Hepatocyte (in vitro differentiated cells): Measurements from ENCODE around the gene HLA-DRB5. TPM values are rescaled to one million over a fixed set of nuclear protein-coding genes. Genes with fewer than 3 reads are reported as not detected.

Source experiments
- DNase-seq: peaks from one replicate; pipeline ENCODE4 v3.0.0-alpha.2; 2016; ENCODE audit warnings: low spot score
- H2AFZ ChIP-seq: fragments of 200-600 bp; sonication (generic); 2 replicates; pipeline ENCODE4 v1.6.0; 2016; ENCODE audit warnings: antibody characterized with exemption, mild to moderate bottlenecking
- H3K27ac ChIP-seq: fragments of 200-600 bp; sonication (generic); 2 replicates; pipeline ENCODE4 v1.5.1; 2016; ENCODE audit warnings: mild to moderate bottlenecking
- H3K27me3 ChIP-seq: fragments of 200-600 bp; sonication (generic); 2 replicates; pipeline ENCODE4 v1.6.1; 2016
- H3K36me3 ChIP-seq: fragments of 200-600 bp; sonication (generic); replicated peaks from 2 replicates; pipeline ENCODE4 v1.5.1; 2016; ENCODE audit warnings: low read depth; ENCODE audit not compliant: insufficient read depth
- H3K4me1 ChIP-seq: fragments of 200-600 bp; sonication (generic); 2 replicates; pipeline ENCODE4 v1.5.1; 2016; ENCODE audit warnings: mild to moderate bottlenecking, moderate library complexity; ENCODE audit not compliant: insufficient read depth
- H3K4me2 ChIP-seq: fragments of 200-600 bp; sonication (generic); 2 replicates; pipeline ENCODE4 v1.6.0; 2016
- H3K4me3 ChIP-seq: fragments of 200-600 bp; sonication (generic); 2 replicates; pipeline ENCODE4 v1.5.1; 2016; ENCODE audit warnings: mild to moderate bottlenecking
- H3K79me2 ChIP-seq: fragments of 200-600 bp; sonication (generic); 2 replicates; pipeline ENCODE4 v1.6.0; 2017; ENCODE audit warnings: mild to moderate bottlenecking
- H3K9me2 ChIP-seq: fragments of 200-600 bp; sonication (generic); replicated peaks from 2 replicates; pipeline ENCODE4 v1.6.0; 2017; ENCODE audit warnings: mild to moderate bottlenecking; ENCODE audit not compliant: insufficient read depth
- H3K9me3 ChIP-seq: fragments of 200-600 bp; sonication (generic); 2 replicates; pipeline ENCODE4 v1.5.1; 2016; ENCODE audit warnings: low read depth, mild to moderate bottlenecking
- H4K20me1 ChIP-seq: fragments of 200-600 bp; sonication (generic); 2 replicates; pipeline ENCODE4 v1.6.0; 2016; ENCODE audit warnings: mild to moderate bottlenecking; ENCODE audit not compliant: insufficient read depth, poor library complexity, severe bottlenecking
- CTCF ChIP-seq: fragments of 200-600 bp; sonication (generic); IDR thresholded peaks from 2 replicates; pipeline ENCODE4 v1.5.1; 2016; ENCODE audit warnings: antibody characterized with exemption, mild to moderate bottlenecking; ENCODE audit not compliant: poor library complexity
- EZH2 ChIP-seq: fragments of 200-600 bp; sonication (generic); IDR thresholded peaks from 2 replicates; pipeline ENCODE4 v1.6.1; 2016; ENCODE audit warnings: antibody characterized with exemption, mild to moderate bottlenecking, borderline replicate concordance
- EZH2phosphoT487 ChIP-seq: fragments of 200-600 bp; sonication (generic); IDR thresholded peaks from one replicate; pipeline ENCODE4 v1.6.1; 2018; ENCODE audit warnings: antibody characterized with exemption, mild to moderate bottlenecking, low read depth, moderate library complexity; ENCODE audit not compliant: unreplicated experiment, severe bottlenecking
- WGBS: methylation state at CpG from one replicate; pipeline ENCODE4 v1.1.6; 2016; ENCODE audit warnings: low lambda C conversion rate; ENCODE audit errors: missing lambda C conversion rate; 5-methylcytosine and 5-hydroxymethylcytosine counted together
- polyA plus RNA-seq: library from polyadenylated mRNA; unstranded; fragments of >200 nt; fragmentation: Nextera tagmentation; extraction: Ambion mirVana; gene quantifications from 2 replicates; pipeline ENCODE4 v1.2.1, GENCODE V29; 2016
- total RNA-seq: library from RNA; depleted of rRNA; stranded (reverse); fragments of >200 nt; gene quantifications from 2 replicates; pipeline ENCODE4 v1.2.3, GENCODE V29; 2014

HLA-DRB5 gene
- total and polyA plus RNA-seq, 2 experiments from 2014 or later: 9.7 to 17.0 TPM

- Histone ChIP-seq H3K36me3 (no peaks in the 10 kb centered on the region), H3K27ac (peak overlapping the region; percentile 88), H3K79me2 (no peaks in the 10 kb centered on the region), H3K4me1 (peaks cover 33% of the 10 kb centered on the region), H3K4me3 (no peak overlapping the region), H3K9me2 (no peaks in the 10 kb centered on the region), H3K9me3 (no peaks in the 10 kb centered on the region), H3K27me3 (no peaks in the 10 kb centered on the region), H2AFZ (no peak overlapping the region), H4K20me1 (no peaks in the 10 kb centered on the region), H3K4me2 (peak overlapping the region; percentile 36)
- peak; percentile 71 for DNase-seq
- 33% methylated on average over 2 of the region's 2 CpGs for WGBS
- no peak for TF ChIP-seq EZH2
- no peak for TF ChIP-seq CTCF
- no peak for TF ChIP-seq EZH2phosphoT487
These were observed 32.9 kb upstream of the HLA-DRB5 start for GRCh38 chr6:32562940-32563339.

GRCh38 chr6:32559747-32560146, 29.7 kb upstream of the HLA-DRB5 start:
- no peak overlapping the region for H2AFZ ChIP-seq
- H4K20me1 ChIP-seq: no peaks in the 10 kb centered on the region
- no peak for DNase-seq
- TF ChIP-seq EZH2: no peak
- no peak for TF ChIP-seq CTCF
- TF ChIP-seq EZH2phosphoT487: no peak
- no peaks in the 10 kb centered on the region for H3K36me3 ChIP-seq
- no peak overlapping the region for H3K4me3 ChIP-seq
- H3K4me2 ChIP-seq: no peak overlapping the region
- no peaks in the 10 kb centered on the region for H3K27me3 ChIP-seq
- peak overlapping the region; percentile 84 for H3K27ac ChIP-seq
- H3K79me2 ChIP-seq: no peaks in the 10 kb centered on the region
- peaks cover 33% of the 10 kb centered on the region for H3K4me1 ChIP-seq
- H3K9me3 ChIP-seq: no peaks in the 10 kb centered on the region
- no peaks in the 10 kb centered on the region for H3K9me2 ChIP-seq
- WGBS: 75% methylated on average over 7 of the region's 7 CpGs

- TF ChIP-seq EZH2phosphoT487: no peak
- TF ChIP-seq EZH2: no peak
- TF ChIP-seq CTCF: no peak
- H2AFZ ChIP-seq: no peak overlapping the region
- 72% methylated on average over 13 of the region's 13 CpGs for WGBS
- no peaks in the 10 kb centered on the region for H3K9me2 ChIP-seq
- H3K79me2 ChIP-seq: no peaks in the 10 kb centered on the region
- H4K20me1 ChIP-seq: no peaks in the 10 kb centered on the region
- no peaks in the 10 kb centered on the region for H3K9me3 ChIP-seq
- no peak overlapping the region for H3K4me2 ChIP-seq
- H3K27ac ChIP-seq: no peak overlapping the region
- no peaks in the 10 kb centered on the region for H3K27me3 ChIP-seq
- H3K4me1 ChIP-seq: peaks cover 23% of the 10 kb centered on the region
- no peaks in the 10 kb centered on the region for H3K36me3 ChIP-seq
- no peak overlapping the region for H3K4me3 ChIP-seq
- DNase-seq: no peak
These were observed 28.5 kb upstream of the HLA-DRB5 start for GRCh38 chr6:32558426-32559057.
